ENCODE data around the gene ADISSP. TPM values are rescaled to one million over a fixed set of nuclear protein-coding genes. Genes with fewer than 3 reads are reported as not detected.

ADISSP gene
- polyA plus RNA-seq, 4 donors: 5.8 to 38.4 (median 16.2) TPM

DNA sequence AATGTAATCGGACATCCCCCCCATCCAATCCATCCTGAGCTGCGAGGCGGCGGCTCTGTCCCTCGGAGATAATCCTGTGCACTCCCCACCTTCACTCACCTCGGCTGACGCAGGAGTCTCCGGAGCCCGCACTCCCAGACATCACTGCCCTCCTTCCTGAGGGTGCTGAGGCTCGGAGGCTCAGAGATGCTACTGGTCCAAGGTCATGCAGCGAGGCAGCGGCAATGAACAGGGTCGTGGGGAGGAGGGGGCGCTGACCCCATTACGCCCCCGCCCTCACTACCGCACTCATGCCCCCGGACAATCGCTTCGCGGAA lies 485 bp downstream of the ADISSP start:
- Histone ChIP-seq H3K27me3 (ENCODE audit: control insufficient read depth in 3 of 3, insufficient read depth in 3 of 3, low read length in 3 of 3) (no peaks in the 10 kb centered on the region), H3K9me3 (ENCODE audit: control insufficient read depth in 2 of 2, insufficient read depth in 1 of 2, low read depth in 1 of 2, low read length in 1 of 2) (no peaks in the 10 kb centered on the region), H3K36me3 (ENCODE audit: control insufficient read depth in 3 of 3, insufficient read depth in 2 of 3, low read depth in 1 of 3, low read length in 3 of 3) (peaks cover 0 to 13% (median 0%) of the 10 kb centered on the region in 3 donors), H3K27ac (ENCODE audit: low read depth in 1 of 3, low read length in 2 of 3) (no peak overlapping the region), H3K4me1 (ENCODE audit: control insufficient read depth in 3 of 3, insufficient read depth in 2 of 3, low read depth in 1 of 3, low read length in 2 of 3) (peaks cover 0 to 31% (median 1%) of the 10 kb centered on the region in 3 donors), H3K4me3 (ENCODE audit: low read depth in 1 of 3, low read length in 3 of 3) (peak overlapping the region; percentile 6 to 54 (median 41))
- DNase-seq: peak; percentile 20 to 48
- WGBS, 3 donors: 0 to 2% (median 1%) methylated on average over 21 of the region's 21 CpGs
- no peak for FAIRE-seq

DNA sequence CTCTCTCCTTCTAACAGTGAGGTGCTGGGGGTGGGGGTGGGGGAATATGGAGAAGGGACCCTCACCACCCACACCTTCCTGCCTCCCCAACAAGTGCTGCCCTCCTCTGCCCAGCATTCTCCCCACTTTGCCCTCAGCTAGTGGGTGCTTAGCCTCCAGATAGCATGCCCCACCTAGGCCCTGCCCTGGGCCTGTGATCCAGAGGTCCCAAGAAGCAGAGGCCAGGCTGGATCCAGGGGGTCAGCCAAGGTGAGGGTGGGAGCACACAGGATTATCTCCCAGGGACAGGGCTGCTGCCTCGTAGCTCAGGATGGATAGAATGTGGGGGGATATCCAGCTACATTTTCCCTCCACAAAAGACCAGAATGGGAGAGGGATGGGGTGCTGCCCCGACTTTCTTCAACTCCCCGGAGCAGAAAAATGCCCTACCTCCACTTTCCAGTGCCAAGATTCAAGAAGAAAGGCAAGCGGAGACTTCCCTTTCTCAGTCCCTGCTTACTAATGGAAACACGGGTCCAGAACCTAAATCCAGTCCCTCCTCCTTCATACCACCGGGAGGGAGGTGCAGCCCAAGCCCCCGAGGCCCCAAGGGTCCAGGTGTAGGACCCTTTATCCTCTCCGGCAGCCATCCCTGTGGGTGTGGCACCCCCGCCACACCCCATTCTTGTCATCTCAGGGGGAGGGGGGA lies 987 bp downstream of the ADISSP start:
- H3K27ac ChIP-seq (ENCODE audit: low read depth in 1 of 3, low read length in 2 of 3): no peak overlapping the region
- no peaks in the 10 kb centered on the region for H3K27me3 ChIP-seq (ENCODE audit: control insufficient read depth in 3 of 3, insufficient read depth in 3 of 3, low read length in 3 of 3)
- 16 to 29% (median 23%) methylated on average over 9 of the region's 9 CpGs for WGBS, 3 donors
- DNase-seq: no peak
- peaks cover 0 to 31% (median 1%) of the 10 kb centered on the region in 3 donors for H3K4me1 ChIP-seq (ENCODE audit: control insufficient read depth in 3 of 3, insufficient read depth in 2 of 3, low read depth in 1 of 3, low read length in 2 of 3)
- peaks cover 0 to 15% (median 0%) of the 10 kb centered on the region in 3 donors for H3K36me3 ChIP-seq (ENCODE audit: control insufficient read depth in 3 of 3, insufficient read depth in 2 of 3, low read depth in 1 of 3, low read length in 3 of 3)
- FAIRE-seq: no peak
- no peaks in the 10 kb centered on the region for H3K9me3 ChIP-seq (ENCODE audit: control insufficient read depth in 2 of 2, insufficient read depth in 1 of 2, low read depth in 1 of 2, low read length in 1 of 2)
- peak overlapping the region in 2 of 3 donors; percentile 41 to 54 for H3K4me3 ChIP-seq (ENCODE audit: low read depth in 1 of 3, low read length in 3 of 3)

- no peak for FAIRE-seq
Measured at GRCh38 chr20:3765171-3765882, 2.2 kb downstream of the ADISSP start.

GRCh38 chr20:3764659-3765058 lies 2.9 kb downstream of the ADISSP start:
- DNase-seq (no peak), FAIRE-seq (no peak)
- H3K27ac ChIP-seq (ENCODE audit: low read depth in 1 of 3, low read length in 2 of 3): no peak overlapping the region
- no peaks in the 10 kb centered on the region for H3K9me3 ChIP-seq (ENCODE audit: control insufficient read depth in 2 of 2, insufficient read depth in 1 of 2, low read depth in 1 of 2, low read length in 1 of 2)
- peaks cover 0 to 24% (median 0%) of the 10 kb centered on the region in 3 donors for H3K36me3 ChIP-seq (ENCODE audit: control insufficient read depth in 3 of 3, insufficient read depth in 2 of 3, low read depth in 1 of 3, low read length in 3 of 3)
- peaks cover 0 to 31% (median 1%) of the 10 kb centered on the region in 3 donors for H3K4me1 ChIP-seq (ENCODE audit: control insufficient read depth in 3 of 3, insufficient read depth in 2 of 3, low read depth in 1 of 3, low read length in 2 of 3)
- H3K27me3 ChIP-seq (ENCODE audit: control insufficient read depth in 3 of 3, insufficient read depth in 3 of 3, low read length in 3 of 3): no peaks in the 10 kb centered on the region
- no peak overlapping the region for H3K4me3 ChIP-seq (ENCODE audit: low read depth in 1 of 3, low read length in 3 of 3)
- WGBS, 3 donors: 82 to 97% (median 89%) methylated on average over 3 of the region's 3 CpGs

More at GRCh38 chr20:3765171-3765882, 2.2 kb downstream of the ADISSP start:
- H3K4me3 ChIP-seq (ENCODE audit: low read depth in 1 of 3, low read length in 3 of 3): no peak overlapping the region
- H3K4me1 ChIP-seq (ENCODE audit: control insufficient read depth in 3 of 3, insufficient read depth in 2 of 3, low read depth in 1 of 3, low read length in 2 of 3): peaks cover 0 to 31% (median 1%) of the 10 kb centered on the region in 3 donors
- peaks cover 0 to 19% (median 0%) of the 10 kb centered on the region in 3 donors for H3K36me3 ChIP-seq (ENCODE audit: control insufficient read depth in 3 of 3, insufficient read depth in 2 of 3, low read depth in 1 of 3, low read length in 3 of 3)
- H3K9me3 ChIP-seq (ENCODE audit: control insufficient read depth in 2 of 2, insufficient read depth in 1 of 2, low read depth in 1 of 2, low read length in 1 of 2): no peaks in the 10 kb centered on the region
- no peak for DNase-seq
- 68 to 74% (median 73%) methylated on average over 3 of the region's 3 CpGs for WGBS, 3 donors
- no peak overlapping the region for H3K27ac ChIP-seq (ENCODE audit: low read depth in 1 of 3, low read length in 2 of 3)
- H3K27me3 ChIP-seq (ENCODE audit: control insufficient read depth in 3 of 3, insufficient read depth in 3 of 3, low read length in 3 of 3): no peaks in the 10 kb centered on the region

DNA sequence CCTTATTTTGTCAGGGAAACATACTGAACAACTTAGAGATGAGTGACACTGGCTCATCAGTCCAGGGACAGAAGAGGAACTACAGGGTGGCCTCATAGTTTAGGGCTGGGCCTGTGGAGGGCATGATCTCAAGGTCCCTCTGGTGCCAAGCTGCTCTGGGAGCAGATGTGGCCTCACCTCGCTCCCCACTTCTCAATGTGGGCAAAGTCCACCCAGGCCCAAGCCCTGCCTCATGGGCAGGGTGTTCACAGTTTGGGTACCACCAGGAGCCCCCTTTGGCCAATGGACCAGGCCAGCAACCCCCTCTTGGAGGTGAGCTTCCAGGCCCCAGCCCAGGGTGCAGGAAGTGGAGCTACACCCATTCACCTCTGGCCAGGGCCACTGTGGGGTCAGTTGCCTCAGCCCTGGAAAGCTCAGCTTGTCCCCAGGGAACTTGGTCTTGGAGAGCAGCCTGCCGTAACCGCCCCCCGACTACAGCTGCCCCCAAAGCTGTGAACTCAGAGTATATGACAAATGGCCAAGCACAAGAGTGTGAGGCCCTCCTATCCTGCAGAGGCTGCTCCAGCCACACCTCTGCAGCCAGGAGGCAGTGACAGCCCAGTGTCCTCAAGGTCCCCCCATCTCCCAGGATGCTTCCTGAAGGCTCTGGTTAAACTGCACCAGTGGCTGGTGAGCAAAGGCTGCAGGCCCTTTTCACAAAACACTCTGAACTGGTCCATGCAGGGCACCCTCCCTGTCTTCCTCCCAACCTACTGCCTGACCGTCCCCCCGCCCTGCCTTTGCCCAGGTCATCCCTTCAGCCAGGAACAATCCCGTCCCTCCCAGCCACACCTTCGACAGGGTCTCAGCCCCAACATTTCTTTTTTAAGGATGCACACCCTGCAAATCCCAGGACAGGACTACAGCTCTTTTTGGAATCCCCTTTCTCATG lies 3.6 kb downstream of the ADISSP start:
- WGBS, 3 donors: 79 to 87% (median 83%) methylated on average over 8 of the region's 8 CpGs
- H3K36me3 ChIP-seq (ENCODE audit: control insufficient read depth in 3 of 3, insufficient read depth in 2 of 3, low read depth in 1 of 3, low read length in 3 of 3): peaks cover 0 to 31% (median 0%) of the 10 kb centered on the region in 3 donors
- H3K27me3 ChIP-seq (ENCODE audit: control insufficient read depth in 3 of 3, insufficient read depth in 3 of 3, low read length in 3 of 3): no peaks in the 10 kb centered on the region
- H3K27ac ChIP-seq (ENCODE audit: low read depth in 1 of 3, low read length in 2 of 3): no peak overlapping the region
- no peak for FAIRE-seq
- H3K9me3 ChIP-seq (ENCODE audit: control insufficient read depth in 2 of 2, insufficient read depth in 1 of 2, low read depth in 1 of 2, low read length in 1 of 2): no peaks in the 10 kb centered on the region
- peaks cover 0 to 31% (median 1%) of the 10 kb centered on the region in 3 donors for H3K4me1 ChIP-seq (ENCODE audit: control insufficient read depth in 3 of 3, insufficient read depth in 2 of 3, low read depth in 1 of 3, low read length in 2 of 3)
- DNase-seq: peak in 1 of 2 donors; percentile 44
- H3K4me3 ChIP-seq (ENCODE audit: low read depth in 1 of 3, low read length in 3 of 3): no peak overlapping the region

DNA sequence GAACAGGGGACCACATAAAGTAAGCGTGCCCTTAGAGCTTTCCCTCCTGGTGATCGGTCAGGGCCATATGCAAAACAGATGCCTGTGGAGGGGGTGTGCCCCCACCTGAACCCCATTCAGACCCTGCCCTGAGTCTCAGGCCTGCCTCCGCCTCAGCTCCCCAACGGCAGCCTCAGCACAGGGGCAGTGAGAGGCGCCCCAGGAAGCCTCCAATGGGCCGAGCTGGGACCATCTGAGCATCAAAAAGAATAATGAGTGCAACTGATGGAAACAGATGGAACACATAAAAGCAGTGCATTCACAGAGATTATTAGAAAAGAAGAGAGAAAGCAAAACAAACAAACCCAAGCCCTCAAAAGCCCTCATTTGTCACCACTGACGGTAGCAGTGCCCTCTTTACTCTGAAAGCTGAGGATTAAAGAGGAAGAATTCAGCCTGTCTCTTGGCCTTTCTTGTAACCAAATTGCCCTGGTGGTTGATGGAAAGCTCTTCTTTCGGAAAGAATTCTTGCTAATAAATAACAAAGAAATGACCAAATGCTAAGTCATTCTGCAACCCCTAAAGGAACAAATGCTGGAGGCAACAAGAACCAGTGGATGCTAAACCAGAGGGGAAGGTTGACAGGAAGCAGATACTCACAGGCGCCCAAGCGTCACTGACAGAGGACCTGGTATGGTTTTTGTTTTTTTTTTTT lies 6.8 kb downstream of the ADISSP start:
- DNase-seq: no peak
- H3K9me3 ChIP-seq (ENCODE audit: control insufficient read depth in 2 of 2, insufficient read depth in 1 of 2, low read depth in 1 of 2, low read length in 1 of 2): no peaks in the 10 kb centered on the region
- WGBS, 3 donors: 73 to 88% (median 84%) methylated on average over 10 of the region's 10 CpGs
- peaks cover 0 to 14% (median 0%) of the 10 kb centered on the region in 3 donors for H3K4me1 ChIP-seq (ENCODE audit: control insufficient read depth in 3 of 3, insufficient read depth in 2 of 3, low read depth in 1 of 3, low read length in 2 of 3)
- FAIRE-seq: no peak
- H3K27ac ChIP-seq (ENCODE audit: low read depth in 1 of 3, low read length in 2 of 3): no peak overlapping the region
- peaks cover 0 to 51% (median 0%) of the 10 kb centered on the region in 3 donors for H3K36me3 ChIP-seq (ENCODE audit: control insufficient read depth in 3 of 3, insufficient read depth in 2 of 3, low read depth in 1 of 3, low read length in 3 of 3)
- H3K27me3 ChIP-seq (ENCODE audit: control insufficient read depth in 3 of 3, insufficient read depth in 3 of 3, low read length in 3 of 3): no peaks in the 10 kb centered on the region
- no peak overlapping the region for H3K4me3 ChIP-seq (ENCODE audit: low read depth in 1 of 3, low read length in 3 of 3)

DNA sequence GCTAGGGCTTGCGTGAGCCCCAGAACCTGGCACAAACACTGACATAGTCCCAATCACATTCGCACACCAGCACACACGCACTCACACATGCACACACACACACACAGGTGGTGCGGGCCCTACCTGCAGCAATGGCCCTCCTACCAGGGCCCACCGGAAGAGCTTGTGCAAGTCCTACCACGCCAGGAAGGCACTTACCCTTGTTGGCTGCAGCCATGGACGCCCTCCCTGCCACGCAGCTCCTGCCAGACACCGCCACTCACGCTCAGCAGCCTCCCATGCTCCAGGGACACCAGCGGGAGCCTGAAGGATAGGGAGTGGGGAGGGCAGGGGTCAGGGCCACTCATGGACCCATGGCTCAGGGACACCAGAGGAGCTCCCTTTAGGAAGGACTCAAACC lies 7.7 kb downstream of the ADISSP start:
- no peaks in the 10 kb centered on the region for H3K9me3 ChIP-seq (ENCODE audit: control insufficient read depth in 2 of 2, insufficient read depth in 1 of 2, low read depth in 1 of 2, low read length in 1 of 2)
- peaks cover 0 to 52% (median 0%) of the 10 kb centered on the region in 3 donors for H3K36me3 ChIP-seq (ENCODE audit: control insufficient read depth in 3 of 3, insufficient read depth in 2 of 3, low read depth in 1 of 3, low read length in 3 of 3)
- no peak for FAIRE-seq
- peaks cover 0 to 7% (median 0%) of the 10 kb centered on the region in 3 donors for H3K4me1 ChIP-seq (ENCODE audit: control insufficient read depth in 3 of 3, insufficient read depth in 2 of 3, low read depth in 1 of 3, low read length in 2 of 3)
- H3K4me3 ChIP-seq (ENCODE audit: low read depth in 1 of 3, low read length in 3 of 3): no peak overlapping the region
- H3K27me3 ChIP-seq (ENCODE audit: control insufficient read depth in 3 of 3, insufficient read depth in 3 of 3, low read length in 3 of 3): no peaks in the 10 kb centered on the region
- no peak overlapping the region for H3K27ac ChIP-seq (ENCODE audit: low read depth in 1 of 3, low read length in 2 of 3)
- DNase-seq: no peak
- 94 to 96% (median 94%) methylated on average over 11 of the region's 11 CpGs for WGBS, 3 donors
